NCI-H2029 (cell line): ENCODE results near the gene ZNF473.

ENCODE experiments used
- DNase-seq: peaks from one replicate; lab custom pipeline; 2025; lab: John Stamatoyannopoulos, UW

Gene ZNF473

DNA sequence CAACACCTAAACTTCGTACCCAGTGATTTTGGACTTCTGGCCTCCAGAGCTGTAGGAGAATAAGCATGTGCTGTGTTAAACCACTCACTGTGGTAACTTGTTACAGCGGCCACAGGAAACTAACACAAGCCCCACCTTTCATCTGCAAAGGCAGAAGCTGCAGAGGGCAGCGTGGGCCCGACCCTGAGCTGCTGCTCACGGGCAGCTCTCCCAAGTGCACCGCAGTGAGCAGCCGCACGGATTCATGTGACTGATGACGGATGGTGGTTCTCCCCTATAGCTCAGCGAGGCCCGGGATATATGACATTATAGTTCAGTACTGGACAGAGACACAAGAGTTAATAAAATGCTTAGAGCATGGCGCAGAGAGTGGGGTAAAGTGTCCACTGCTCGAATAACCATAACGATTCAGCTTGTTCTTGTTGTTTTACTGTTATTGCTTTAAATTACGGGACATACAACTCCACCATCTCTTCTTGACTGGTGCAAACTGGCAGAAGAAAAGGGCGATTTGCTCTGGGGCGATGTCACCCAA, 22.5 kb upstream of the ZNF473 start:
- DNase-seq = no peak

DNA sequence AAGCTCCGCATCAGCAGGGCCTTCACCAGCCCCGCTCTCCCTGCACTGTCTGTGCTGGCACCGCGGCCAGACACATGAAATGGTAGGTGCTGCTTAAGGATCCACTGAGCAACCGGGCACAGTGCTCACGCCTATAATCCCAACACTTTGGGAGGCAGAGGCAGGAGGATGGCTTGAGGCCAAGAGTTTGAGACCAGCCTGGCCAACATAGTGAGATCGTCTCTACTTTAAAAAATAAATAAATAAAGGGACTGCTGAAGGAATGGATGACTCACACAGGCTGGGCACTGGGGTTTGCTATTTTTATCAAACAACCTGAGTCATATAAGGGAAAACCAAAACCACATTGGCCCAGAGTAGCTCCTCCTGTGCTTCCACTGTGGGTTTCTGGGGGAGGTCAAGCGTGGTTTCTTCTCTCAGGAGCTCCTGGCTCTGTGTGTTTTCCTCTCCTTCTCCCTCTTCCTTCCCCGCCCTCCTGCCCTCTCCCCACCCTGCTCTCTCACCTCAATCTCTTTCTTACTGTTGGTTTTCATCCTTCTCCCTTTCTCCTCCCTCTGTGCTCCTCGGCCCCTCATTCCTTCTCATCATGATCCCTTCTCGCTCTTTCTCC, 21.9 kb upstream of the ZNF473 start:
- no peak for DNase-seq

DNA sequence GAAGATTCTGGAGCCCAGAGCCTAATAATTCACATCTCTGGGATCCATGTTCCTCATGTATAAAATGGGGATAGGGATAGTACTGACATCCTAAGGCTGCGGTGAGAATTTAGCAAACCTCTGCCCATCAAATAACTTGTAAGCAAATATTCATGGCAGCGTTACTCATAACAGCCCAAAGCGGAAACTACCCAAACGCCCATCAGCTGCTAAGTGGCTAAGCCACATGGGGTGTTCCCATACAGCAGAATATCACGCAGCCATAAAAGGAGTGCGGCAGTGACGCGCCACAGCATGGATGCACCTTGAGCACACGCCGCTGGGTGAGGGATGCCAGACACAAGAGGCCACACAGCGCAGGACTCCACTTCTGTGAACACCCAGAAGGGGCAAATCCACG, 20.4 kb upstream of the ZNF473 start:
- DNase-seq = no peak

- DNase-seq = no peak
Observed at GRCh38 chr19:50007170-50007569, 18.6 kb upstream of the ZNF473 start.

- DNase-seq = no peak
Observed at GRCh38 chr19:50007947-50008346, 17.9 kb upstream of the ZNF473 start.

DNA sequence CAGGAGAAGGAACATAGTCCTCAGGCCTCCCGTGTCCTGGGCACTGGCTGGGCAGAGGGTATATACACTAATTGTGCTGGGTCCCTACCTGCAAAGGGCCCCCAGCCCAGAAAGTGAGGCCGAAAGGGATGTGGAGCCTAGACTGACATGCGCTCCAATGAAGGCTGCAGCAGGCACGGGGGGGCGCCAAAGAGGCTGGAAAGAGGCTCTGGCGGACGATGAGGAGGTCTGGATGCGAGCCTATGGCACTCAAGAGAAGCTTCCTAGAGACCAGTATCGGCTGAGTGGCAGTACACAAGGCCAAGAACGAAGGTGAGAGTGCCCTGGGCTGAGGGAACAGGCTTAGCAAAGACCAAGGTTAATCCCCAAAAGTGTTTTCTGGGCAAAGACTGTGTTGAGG, 17.3 kb upstream of the ZNF473 start:
- DNase-seq = no peak

GRCh38 chr19:50016225-50016807, 9.5 kb upstream of the ZNF473 start:
- DNase-seq = no peak

DNA sequence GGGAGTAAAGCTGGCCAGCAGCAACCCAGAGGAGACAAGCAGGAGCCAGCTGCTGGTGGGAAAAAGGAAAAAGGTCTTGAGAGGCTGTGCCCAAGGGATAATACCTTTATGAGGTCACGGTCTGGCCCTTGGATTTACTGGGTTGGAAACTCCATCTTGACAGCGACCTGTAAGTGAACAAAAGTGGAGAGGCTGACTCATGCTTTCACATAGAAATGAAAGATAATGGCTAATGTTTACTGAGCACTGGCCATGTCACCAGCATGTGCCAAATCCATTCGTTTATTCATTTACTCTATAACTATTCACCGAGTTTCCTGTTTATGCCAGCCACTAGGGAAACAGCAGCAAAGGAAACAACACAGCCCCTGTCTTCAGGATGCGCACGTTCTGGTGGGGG, 5.3 kb upstream of the ZNF473 start:
- DNase-seq = peak; percentile 73

DNA sequence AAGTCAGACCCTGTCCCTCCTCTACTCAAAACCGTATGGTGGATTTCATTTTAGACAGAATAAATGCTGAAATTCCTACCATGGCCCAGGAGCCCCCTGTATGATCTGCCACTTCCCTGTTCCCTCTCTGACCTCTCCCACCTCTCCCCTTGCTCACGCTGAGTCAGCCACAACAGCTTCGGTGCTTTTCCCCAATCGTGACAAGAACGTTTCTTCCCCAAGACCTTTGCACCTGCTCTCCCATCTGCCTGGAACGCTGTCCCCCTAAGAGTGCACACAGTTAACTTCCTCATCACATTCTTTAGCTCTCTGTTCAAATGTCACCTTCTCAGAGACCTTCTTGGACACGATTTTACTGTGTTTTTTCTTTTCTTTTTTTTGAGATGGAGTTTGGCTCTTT, 3.0 kb upstream of the ZNF473 start:
- no peak for DNase-seq

- no peak for DNase-seq
Observed at GRCh38 chr19:50024719-50025021, 1.1 kb upstream of the ZNF473 start.

GRCh38 chr19:50025022-50025793, 597 bp upstream of the ZNF473 start, which contains the start of gene VRK3:
Gene VRK3, minus strand, starts transcription at chr19:50025372. Its CDS starts 9,210 bp downstream, at chr19:50016162.
- DNase-seq = peak; percentile 99

DNA sequence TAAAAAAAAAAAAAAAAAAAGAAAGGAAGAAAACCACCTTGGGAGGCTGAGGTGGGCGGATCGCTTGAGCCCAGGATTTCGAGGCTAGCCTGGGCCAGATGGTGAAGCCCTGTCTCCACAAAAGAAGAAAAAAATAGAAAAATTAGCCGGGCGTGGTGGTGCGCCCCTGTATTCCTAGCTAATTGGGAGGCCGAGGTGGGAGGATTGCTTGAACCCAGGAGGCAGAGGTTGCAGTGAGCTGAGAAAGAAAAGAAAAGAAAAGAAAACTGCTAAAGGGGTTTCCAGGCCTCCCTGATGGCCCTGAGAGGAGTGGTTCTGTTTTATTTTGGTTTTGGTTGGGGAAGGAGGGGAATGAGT, 723 bp downstream of the ZNF473 start:
- no peak for DNase-seq

DNA sequence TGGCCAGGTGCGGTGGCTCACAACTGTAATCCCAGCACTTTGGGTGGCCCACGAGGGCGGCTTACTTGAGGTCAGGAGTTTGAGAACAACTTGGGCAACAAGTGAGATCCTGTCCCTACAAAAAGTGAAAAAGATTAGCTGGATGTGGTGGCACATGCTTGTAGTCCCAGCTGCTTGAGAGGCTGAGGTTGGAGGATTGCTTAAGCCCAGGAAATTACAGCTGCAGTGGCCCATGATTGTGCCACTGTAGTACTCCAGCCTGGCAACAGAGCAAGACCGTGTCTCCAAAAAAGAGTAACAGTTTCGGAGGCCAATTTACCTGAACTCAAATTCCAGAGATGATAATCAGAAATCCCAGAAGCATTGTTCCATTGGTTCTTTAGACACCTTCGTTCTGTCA, 4.4 kb downstream of the ZNF473 start:
- DNase-seq = no peak

DNA sequence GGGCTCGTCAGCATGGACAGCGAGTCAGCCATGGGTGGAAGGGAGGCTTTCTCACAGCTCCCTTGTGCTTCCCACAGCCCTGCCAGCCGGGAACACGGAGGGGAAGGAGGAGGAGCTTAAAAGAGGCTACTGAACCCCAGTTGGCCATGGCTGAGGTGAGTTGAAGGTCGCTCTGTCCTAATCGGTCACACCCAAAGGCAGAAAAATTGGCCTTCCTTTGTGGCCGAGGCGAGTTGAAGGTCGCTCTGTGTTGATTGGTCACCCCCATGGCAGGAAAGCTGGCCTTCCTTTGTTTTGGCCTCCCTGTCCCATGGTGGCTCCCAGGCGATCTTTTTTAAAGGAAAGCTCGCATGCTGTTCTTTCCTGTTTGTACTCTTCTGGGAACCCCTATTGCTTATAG, 5.1 kb downstream of the ZNF473 start:
- no peak for DNase-seq

- DNase-seq = no peak
Observed at GRCh38 chr19:50036908-50037307, 11.1 kb downstream of the ZNF473 start.

DNA sequence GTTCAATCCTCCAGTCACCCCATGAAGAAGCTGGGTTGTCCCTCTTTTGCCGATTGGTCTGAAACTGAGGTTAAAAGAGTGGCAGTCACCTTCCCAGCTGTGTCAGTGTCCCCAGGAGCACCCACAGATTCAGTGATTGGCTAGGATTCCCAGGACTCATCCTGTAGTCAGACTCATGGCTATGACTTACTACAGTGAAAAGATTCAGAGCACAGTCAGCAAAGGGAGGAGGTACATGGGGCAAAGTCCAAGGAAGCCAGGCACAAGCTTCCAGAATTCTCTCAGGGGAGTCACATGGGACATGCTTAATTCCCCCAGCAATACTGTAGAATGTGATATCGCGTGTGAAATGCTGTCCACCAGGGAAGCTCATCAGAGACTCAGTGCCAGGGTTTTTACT, 14.2 kb downstream of the ZNF473 start:
- no peak for DNase-seq

DNA sequence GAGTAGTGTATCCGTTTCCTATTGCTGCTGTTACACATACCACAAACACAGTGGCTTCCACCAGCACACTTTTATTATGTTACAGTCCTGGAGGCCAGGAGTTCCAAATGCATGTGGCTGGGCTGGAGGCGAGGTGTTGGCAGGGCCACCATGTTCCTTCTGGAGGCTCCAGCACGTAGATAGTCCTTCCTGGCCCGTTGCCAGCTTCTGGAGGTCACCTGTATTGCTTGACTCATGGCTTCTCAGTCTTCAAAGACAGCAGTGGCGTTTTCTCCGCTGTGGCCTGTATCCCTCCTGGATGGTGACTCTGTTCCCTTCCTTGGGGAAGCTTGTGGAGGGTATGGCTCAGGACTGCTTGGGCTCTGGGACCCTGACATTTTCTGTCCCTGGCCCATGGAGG, 15.2 kb downstream of the ZNF473 start:
- no peak for DNase-seq

DNA sequence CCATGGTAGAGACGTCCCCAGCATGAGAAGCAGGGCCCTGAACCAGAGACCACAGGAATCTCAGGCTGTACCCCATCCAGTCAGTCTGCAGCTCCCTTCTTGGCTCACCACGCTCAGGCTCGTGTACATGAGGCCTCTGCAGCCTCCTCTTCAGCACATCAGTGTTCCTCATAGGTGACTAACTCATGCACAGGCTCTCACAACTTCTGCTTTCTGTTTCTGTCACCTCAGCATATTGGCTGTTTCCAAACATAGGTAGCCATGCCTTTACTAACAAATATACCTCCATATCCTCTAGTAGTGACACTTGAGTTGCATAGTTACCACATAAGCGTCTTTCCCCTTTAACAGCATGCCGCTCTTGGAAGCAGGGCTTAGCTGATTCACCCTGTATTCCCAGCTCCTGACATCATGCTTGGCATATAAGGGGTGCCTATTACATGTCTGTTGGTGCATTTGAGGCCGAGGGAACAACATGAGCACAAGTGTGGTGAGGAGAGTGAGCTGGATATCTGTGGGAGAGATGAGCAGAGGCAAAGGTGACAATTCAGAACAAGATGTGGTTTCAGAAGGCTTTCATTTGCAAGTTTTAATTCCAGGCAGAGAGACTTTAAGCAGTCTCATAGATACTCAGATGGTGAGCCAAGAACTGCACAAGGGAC, 16.7 kb downstream of the ZNF473 start:
- DNase-seq = no peak

DNA sequence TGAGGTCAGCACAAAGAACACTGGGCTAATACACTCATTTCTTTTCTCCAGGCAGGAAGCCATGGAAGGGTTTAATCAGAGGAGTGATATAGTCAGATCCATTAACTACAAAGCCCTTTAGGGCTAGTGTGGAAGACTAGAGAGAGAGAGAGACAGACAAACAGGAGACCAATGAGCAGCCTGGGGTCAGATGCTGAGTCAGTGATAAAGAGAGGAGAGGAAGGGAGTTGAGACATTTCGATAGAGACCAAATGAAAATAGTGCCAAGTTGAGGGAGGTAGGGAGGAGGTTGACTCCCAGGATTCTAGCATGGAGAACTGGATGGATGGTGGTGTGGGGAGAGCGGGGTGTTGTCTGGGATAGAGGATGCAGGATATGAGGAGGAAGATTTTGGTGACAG, 18.2 kb downstream of the ZNF473 start:
- no peak for DNase-seq

DNA sequence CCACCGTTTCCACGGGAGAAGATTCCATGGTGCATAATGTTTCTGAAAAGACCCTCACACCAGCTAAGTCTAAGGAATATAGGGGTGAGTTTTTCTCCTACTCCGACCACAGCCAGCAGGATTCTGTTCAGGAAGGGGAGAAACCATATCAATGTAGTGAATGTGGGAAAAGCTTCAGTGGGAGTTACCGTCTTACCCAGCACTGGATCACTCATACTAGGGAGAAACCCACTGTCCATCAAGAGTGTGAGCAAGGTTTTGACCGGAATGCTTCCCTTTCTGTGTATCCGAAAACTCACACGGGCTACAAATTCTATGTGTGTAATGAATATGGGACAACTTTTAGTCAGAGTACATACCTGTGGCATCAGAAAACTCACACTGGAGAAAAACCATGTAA, 19.1 kb downstream of the ZNF473 start:
- no peak for DNase-seq

- DNase-seq = peak; percentile 12
Observed at GRCh38 chr19:50046649-50047503, 21.1 kb downstream of the ZNF473 start.

GRCh38 chr19:50047671-50048070, 21.9 kb downstream of the ZNF473 start:
- no peak for DNase-seq
